ENCODE data around the gene FBXO45.
"Not testable (repeated sequence)": the region's sequence is repeated elsewhere in the genome, so short reads cannot be mapped to it uniquely, and the experiment has no call there.

The FBXO45 gene, protein sequence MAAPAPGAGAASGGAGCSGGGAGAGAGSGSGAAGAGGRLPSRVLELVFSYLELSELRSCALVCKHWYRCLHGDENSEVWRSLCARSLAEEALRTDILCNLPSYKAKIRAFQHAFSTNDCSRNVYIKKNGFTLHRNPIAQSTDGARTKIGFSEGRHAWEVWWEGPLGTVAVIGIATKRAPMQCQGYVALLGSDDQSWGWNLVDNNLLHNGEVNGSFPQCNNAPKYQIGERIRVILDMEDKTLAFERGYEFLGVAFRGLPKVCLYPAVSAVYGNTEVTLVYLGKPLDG

DNA sequence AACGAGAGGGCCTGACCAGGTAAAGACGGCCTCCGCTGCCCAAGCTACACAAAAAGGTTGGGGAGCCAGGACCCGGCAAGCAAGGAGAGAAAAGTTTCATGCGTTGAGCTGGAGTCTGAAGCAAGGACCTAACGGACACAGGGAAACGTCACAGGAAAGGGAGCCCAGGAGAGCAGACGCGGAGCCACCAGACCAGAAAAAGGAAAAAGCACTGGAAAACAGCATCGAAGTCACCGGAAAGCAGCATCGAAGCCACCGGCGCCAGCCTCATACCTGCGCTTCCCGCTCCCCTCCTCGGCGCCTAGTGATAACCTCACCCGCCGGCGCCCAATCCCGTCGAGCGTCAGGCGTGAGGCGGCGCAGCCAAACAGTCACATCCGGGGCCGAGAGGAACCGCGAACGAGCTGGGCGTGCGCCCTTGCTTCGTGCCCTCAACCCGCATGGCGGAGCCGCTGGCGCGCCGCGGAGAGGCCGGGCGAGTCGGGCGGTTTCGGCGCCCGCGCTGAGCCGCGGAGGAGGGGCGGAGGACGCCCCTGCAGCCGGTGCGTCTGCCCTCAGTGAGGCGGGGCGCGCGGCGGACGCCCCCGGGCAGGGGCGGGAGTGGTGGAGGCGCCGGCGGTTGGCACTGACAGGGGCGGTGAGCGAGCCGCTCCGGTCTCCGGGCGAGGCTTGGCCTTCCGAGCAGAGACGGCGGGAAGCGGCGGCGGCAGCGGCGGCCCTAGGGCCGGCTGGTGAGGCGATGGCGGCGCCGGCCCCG is at the start of gene FBXO45, which contains the start of gene WDR53:
FBXO45 (plus strand) TSS at position 415 of the 757 bp plus-strand sequence; CDS start at position 740, 325 bp downstream.
WDR53 (minus strand) TSS at position 309 of the 757 bp plus-strand sequence. CDS start 7,079 bp downstream, outside the sequence.
- DNase-seq = peak; percentile 67

DNA sequence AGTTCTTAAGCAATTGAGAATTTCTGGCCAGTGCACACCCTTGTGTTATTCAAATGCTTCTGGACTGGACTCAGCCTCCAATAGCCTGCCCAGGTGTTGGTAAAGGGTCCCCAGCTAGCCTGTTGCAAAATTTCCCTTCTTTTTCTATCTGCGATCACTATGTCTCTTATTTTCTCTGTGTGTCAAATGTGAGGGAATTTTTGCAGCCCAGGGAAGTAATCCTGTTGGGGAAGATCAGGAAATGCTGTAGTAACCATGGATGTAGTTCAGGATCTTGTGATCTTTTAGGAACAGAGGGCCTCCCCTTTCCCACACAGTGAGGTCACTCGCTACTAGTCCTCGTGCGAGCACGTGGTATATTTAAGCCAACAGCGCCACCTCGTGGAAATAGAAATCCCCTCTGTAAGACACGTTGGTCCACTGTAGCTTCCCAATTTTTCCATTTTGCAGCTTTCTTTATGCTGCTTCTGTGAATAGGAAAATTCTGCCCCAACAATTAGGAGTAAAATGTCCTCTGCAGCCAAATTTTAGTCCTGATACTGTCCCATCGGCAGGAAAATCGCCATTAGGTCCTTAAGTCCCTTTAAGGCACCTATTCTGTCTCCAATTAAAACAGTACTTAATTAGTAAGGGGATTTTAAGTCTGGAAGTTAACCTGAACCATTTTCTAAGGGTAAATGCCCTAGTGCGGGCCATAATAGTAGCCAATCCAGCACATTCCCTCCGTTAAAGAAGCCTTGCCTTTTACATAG is 49.3 kb upstream of the FBXO45 start:
- no peak for DNase-seq

DNA sequence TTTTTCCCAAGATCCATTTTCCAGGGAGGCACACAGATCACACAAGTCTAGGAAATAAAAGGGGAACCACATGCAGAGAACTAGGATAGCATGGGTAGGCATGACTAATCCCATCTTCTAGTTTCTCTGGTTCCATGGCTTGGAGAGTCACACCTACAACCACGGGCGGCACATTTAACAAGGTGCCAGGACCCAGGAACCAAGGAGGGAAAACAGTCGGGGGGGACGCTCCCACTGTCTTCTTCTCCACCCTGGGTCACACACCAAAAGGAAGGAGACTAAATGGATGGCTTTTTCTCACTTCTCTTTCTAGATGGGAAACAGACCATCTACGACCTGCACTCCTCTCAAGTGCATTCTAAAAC is 48.8 kb upstream of the FBXO45 start:
- DNase-seq = no peak

DNA sequence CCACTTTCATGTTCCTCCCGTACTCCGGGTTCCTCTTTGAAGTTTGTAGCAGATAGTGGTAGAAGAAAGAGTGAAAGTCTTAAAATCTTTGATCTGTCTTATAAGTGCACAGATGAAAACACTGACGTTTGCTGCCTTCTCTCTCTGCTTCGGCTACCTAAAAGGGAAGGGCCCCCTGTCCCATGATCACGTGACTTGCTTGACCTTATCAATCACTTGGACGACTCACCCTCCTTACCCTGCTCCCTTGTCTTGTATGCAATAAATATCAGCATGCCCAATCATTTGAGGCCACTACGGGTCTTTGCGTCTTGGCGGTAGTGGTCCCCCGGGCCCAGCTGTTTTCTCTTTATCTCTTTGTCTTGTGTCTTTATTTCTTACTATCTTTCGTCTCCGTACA is 47.2 kb upstream of the FBXO45 start:
- not testable (repeated sequence) for DNase-seq

DNA sequence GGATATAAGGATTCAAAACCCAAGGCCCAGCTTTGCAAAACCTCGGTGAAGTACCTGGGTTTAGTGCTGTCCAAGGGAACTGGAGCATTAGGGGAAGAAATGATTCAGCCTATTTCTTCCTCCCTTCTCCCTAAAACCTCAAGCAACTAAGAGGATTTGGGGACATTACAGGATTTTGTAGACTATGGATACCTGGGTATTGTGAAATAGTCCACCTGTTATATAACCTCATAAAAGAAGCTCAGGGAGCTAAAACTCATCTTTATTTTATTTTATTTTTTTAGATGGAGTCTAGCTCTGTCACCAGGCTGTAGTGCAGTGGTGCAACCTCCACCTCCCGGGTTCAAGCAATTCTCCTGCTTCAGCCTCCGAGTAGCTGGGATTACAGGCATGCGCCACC is 44.6 kb upstream of the FBXO45 start:
- DNase-seq = no peak

DNA sequence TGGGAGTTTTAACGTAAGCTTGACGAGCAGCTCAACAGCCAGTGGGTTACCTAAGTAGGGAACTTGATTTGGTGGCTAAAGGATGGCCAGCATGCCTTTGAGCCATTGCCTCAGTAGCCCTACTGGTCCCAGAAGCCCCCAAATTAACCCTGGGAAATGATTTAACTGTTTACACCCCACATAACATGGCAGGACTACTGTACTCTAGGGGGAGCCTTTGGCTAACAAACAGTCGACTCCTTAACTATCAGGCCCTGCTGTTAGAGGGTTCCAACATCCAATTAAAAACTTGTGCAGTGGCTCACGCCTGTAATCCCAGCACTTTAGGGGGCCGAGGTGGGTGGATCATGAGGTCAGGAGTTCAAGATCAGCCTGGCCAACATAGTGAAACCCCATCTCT is 43.9 kb upstream of the FBXO45 start:
- no peak for DNase-seq

DNA sequence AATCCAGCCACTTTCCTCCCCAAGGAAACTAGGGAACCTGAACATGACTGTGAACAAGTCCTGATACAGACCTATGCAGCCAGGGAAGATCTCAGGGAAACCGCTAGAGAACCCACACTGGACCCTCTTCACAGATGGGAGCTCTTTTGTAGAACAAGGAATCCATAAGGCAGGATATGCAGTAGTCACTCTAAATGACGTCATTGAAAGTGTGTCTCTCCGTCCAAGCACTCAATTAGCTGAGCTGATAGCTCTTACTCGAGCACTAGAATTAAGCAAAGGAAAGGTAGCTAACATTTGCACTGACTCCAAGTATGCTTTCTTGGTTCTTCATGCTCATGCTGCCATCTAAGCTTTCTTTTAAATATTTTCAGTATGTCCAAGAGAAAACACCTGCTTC is 43.3 kb upstream of the FBXO45 start:
- no peak for DNase-seq

DNA sequence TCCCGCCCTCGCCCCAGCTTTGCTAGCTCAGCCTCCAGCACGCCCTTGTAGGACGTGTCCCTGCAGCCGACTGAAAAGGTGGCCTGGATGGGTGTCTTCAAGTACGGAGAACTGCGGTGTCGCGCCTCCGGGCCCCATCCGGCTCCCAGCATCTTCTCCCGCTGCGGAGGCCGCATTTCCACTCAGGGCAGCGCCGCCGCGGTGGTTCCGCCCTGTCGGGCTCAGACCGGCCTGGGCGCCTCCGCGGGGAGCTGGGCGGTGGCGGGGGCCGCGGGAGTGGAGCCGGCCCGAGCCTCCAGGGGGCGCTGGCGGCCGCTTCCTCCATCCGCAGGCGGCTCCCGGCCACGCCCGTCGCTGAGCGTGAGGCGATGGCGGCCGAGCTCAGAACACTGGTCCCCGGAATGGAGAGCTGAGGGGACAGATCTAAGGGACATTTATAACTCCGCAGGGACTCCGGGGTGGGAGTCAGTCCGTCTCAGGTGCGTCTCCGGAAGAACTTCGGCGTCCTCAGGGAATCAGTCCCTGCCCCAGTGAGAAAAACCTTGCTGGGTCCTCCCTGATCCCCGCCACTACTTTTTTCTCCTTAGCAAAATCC is 39.7 kb upstream of the FBXO45 start:
- DNase-seq = no peak

DNA sequence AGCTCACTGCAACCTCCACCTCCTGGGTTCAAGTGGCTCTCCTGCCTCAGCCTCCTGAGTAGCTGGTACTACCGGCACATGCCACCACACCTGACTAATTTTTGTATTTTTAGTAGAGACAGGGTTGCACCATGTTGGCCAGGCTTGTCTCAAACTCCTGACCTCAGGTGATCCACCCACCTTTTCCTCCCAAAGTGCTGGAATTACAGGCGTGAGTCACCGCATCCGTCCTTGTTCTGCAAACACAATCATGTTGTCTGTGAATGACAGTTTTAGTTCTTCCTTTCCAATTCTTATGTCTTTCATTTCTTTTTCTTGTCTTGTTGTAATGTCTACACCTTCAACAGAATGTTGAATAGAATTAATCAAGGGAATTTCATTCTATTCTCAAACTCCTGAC is 37.0 kb upstream of the FBXO45 start:
- no peak for DNase-seq

DNA sequence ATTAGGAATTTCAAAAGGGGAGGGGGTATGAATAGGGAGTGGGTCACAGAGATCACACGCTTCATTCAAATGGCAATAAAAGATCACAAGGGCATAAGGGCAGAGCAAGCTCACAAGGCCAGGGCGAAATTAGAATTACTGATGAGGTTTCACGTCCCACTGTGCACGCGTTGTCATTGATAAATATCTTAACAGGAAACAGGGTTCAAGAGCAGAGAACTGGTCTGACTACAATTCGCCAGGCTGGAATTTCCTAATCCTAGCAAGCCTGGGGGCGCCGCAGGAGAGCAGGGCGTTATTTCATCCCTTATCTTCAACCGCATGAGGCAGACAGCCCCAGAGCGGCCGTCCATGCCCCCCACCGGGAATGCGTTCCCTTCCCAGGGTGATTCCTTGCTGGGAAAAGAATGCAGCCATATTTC is 35.2 kb upstream of the FBXO45 start:
- no peak for DNase-seq

DNA sequence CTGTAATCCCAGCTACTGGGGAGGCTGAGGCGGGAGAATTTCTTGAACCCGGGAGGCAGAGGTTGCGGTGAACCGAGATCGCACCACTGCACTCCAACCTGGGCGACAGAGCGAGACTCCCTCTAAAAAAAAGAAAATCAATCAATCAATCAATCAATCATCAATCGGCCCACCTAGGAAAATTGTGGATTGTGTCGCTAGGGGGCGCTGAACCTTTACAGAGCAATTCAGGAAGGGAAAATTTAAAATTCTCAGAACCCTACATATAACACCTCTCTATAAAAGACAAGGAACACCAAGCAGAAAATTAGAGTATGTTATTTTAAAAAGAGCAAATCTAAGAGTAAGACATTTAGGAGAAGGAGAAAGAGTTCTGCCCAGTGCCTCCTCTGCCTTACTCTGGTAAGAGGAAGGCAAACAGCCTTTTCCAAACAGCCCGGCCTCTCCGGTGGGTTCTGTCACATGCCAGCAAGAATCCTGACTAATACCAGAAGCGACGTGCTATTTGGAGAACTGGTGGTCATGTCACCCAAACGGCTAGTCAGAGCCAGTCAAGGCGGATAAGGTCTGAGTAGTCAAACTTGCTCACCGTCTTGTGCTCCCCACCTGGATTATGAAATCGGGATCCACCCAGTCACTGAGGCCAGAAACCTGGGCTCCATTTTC is 31.0 kb upstream of the FBXO45 start:
- no peak for DNase-seq

DNA sequence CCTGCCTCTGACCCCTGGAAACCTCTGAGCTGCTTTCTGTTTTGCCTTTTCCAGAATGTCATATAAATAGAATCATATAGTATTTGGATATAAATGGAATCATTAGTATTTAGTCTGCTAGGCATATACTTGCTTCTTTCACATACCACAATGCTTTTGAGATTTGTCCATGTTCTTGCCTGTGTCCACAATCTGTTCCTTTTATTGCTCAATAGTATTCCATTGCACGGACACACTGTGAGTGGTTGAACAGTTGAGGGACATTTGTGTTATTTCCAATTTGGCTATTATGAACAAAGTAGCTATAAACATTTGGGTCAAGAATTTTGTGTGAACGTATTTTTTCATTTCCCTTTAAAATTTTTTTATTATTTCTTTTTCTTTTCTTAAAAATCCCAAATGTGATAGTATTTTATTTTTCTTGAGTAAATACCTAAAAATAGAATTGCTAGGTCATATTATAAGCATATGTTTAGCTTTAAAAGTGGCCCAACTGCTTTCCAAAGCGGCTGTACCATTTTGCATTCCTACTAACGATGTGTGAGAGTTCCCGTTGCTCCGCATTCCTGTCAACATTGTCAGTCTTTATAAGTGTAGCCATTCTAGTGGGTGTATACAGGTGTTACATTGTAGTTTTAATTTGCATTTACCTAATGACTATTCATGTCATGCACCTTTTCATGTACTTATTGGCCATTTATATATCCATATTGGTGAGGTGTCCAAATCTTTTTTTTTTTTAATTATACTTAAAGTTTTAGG is 26.6 kb upstream of the FBXO45 start:
- DNase-seq = no peak

DNA sequence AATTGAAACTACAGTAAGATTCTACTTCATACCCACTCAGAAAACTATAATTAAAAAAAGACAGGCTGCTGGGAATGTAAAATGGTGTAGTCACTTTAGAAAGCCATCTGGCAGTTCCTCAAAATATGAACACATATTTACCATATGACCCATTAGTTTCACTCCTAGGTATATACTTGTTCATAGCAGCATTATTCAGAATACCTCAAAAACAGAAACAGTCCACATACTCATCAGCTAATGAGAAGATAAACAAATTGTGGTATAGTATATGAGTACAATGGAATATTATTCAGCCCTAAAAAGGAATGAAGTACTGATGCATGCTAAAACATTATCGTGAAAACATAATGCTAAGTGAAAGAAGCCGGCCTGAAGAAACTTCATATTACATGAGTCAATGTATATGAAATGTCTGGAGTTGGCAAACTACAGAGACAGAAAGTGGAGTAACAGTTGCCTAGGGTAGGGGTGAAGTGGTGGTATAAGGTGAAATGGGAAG is 23.9 kb upstream of the FBXO45 start:
- no peak for DNase-seq

DNA sequence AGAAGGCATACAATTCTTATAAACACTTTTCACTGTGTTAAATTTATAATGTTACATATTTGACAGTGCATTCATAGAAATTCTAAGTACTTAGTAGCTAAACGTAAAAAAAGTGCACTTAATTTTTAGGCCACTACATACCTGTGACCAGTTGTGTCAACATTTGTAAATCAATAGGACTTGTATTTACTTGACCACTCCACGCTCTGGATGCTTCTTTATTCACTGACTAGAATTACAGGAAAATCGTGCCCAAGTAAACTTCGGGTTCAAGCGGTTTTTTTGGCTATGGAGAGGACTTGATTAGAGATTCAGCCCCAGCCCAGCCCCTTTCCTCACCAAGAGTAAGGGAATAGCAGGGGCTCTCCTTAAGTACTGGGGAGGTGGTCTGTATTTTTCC is 21.9 kb upstream of the FBXO45 start:
- DNase-seq = no peak

DNA sequence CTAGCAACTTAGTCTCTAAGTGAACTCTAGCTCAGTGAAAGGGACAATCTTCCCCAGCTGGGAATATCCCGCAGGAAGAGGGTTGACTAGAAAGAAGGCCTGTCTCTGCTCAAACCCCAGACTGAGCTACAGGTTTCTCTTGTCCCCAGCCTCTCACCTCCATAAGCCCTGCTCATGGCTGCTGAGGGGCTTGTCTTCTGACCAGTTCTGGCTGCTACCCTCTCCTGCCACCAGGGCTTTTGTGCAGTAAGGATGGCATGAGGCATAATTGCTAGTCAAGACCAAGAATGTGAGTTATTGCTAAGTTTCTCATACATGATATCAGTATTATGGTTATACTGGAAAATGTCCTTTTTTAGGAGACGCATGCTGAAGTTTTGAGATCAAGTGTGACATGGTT is 21.4 kb upstream of the FBXO45 start:
- no peak for DNase-seq

DNA sequence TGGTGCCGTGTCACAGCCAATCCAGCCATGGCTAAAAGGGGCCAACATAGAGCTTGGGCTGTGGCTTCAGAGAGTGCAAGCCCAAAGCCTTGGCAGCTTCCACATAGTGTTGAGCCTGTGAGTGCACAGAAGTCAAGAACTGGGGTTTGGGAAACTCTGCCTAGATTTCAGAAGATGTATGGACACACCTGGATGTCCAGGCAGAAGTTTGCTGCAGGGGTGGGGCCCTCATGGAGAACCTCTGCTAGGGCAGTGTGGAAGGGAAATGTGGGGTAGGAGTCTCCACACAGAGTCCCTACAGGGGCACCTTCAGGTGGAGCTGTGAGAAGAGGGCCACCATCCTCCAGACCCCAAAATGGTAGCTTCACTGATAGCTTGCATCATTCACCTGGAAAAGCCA is 19.1 kb upstream of the FBXO45 start:
- DNase-seq = not testable (repeated sequence)

DNA sequence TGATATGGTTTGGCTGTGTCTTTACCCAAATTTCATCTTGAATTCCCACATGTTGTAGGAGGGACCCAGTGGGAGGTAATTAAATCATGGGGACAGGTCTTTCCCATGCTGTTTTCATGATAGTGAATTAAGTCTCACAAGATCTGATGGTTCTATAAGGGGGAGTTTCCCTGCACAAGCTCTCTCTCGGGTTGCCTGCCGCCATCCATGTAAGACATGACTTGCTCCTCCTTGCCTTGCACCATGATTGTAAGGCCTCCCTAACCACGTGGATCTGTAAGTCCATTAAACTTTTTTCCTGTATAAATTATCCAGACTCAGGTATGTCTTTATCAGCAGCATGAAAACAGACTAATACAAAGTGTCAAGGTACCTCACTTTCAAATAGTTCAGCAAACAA is 18.3 kb upstream of the FBXO45 start:
- not testable (repeated sequence) for DNase-seq

DNA sequence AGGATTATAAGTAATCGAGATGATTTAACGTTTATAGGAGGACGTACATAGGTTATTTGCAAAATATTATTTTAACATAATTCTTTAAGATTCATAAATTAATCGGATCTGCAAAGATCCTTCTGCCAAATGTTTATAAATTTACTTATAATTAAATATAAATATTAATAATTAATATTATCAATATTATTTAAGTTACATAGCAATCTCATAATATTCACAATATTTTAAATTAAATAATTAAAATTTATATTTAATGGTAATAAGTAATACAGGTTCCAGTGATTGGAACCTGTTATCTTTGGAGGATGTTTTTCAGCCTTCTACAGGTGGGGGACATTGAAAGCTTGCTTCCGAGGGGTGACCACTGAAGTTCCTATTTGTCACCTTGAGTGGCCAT is 16.2 kb upstream of the FBXO45 start:
- DNase-seq = no peak

DNA sequence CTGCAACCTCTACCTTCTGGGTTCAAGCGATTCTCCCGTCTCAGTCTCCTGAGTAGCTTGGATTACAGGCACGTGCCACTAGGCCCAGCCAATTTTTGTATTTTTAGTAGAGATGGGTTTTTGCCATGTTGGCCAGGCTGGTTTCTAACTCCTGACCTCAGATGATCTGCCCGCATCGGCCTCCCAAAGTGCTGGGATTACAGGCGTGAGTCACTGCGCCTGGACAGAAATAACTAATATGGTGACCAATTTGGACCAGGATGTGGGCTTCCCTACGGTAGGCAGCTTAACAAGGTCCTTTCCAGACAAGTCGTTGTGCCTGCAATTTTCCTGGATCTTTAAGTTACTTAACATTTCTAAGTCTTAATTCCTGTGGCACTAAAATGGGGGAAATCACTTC is 14.9 kb upstream of the FBXO45 start:
- no peak for DNase-seq

DNA sequence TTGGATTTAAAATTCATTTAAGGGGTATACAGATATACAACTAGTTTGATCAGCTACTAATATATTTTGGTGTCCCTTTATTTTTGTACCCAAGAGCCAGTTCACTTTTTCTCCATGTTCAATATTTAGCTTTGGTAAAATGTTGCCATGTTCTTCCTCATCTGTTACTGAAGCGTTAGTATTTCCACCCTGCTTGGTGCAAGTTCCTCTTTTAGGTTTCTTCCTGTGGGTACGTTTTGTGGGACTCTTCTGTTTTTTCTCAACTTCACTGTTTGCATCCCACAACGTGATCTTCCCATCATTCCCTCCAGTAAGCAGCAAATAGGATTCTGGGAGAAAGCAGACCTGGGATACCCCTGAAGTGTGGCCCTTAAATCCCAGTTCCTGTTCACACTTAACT is 14.3 kb upstream of the FBXO45 start:
- no peak for DNase-seq

DNA sequence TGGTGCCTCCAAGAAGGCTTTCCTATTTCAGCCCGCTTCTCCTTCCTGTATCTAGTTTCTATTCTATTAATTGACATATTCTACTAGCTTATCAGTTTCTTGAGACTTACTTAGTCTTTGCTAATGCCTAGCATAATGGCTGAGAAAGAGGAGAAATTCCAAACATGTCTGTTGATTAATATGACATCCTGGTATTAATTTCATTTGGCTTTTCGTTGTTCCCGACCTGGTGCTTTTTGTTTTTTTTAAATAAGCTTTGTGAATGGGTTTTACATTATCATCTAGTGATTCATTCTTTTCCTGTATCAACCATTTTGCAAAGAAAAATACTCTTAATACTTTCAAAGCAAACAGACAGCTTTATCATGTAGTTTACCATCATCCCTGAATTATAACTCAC is 13.2 kb upstream of the FBXO45 start:
- DNase-seq = no peak

DNA sequence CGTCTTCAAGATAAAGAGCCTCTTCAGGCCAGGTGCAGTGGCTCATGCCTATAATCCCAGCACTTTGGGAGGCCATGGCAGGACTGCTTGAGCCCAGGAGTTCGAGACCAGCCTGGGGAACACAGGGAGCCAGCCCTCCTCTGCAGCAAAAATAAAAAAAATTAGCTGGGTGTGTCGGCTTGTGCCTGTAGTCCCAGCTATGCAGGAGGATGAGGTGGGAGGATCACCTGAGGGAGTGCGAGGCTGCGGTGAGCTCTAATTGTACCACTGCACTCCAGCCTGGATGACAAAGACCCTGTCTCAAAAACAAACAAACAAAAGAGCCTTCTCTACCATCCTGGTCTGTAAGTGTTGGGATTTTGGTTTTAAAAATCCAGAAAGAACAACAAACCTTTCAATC is 11.2 kb upstream of the FBXO45 start:
- no peak for DNase-seq

Measured in cortex of kidney (tissue), 1 donor.